NCI-H1694 treated with DMSO at 0.1 percent for 48 hours (cell line): ENCODE data around the gene IL23R.

Experiments
- DNase-seq: peaks from one replicate; lab custom pipeline; 2025; lab: John Stamatoyannopoulos, UW

IL23R gene

DNA sequence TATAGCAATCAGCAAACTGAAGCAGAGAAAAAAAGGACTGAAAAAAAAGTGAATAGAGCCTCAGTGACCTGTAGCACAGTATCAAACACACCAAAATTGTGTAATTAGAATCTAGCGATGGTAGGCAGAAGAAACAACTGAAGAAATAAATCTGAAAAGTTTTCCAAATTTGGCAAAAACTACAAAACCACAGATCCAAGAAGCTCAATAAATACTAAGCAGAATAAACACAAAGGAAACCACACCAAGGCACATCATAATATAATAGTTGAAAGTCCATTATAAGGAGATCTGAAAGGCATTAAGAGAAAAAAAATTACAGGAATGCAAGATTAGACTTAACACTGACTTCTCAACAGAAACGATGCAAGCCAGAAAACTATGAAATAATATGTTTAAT lies 134.3 kb downstream of the IL23R start:
- no peak for DNase-seq

DNA sequence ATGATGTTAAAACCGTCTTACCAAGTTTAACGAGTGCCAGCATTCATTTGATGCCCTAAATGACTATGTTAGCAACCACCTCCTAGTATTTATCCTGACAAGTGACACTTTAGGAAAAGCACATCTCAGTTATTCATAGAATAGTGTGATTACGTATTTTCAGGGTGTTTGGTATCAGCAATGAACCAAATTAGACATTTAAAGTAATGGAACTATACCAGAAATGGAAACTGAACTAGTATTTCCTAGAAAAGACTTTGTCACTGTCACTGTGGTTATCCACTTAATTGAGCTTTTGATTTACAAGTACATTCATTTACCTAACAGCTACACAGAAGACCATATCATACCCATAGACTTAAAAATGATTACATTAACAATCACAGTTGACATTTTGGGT lies 137.8 kb downstream of the IL23R start:
- no peak for DNase-seq

DNA sequence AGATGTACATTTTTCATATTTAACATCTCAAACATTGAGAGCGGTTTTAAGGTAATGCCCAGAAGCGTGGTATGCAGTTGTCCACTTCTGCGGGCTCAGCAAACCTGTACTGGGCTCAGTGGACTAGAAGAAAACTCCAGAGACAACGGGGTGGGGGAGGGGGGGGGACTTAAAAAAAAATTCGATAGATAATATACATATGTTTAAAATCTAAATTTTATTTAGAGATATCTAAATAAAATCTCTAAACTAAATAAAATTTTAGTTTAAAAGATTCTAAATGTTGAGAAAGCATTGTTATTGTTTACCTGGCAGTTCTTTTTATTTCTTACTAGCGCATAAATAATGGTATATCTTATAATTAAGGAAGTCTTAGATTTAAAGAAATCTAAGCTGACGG lies 140.3 kb downstream of the IL23R start:
- no peak for DNase-seq

DNA sequence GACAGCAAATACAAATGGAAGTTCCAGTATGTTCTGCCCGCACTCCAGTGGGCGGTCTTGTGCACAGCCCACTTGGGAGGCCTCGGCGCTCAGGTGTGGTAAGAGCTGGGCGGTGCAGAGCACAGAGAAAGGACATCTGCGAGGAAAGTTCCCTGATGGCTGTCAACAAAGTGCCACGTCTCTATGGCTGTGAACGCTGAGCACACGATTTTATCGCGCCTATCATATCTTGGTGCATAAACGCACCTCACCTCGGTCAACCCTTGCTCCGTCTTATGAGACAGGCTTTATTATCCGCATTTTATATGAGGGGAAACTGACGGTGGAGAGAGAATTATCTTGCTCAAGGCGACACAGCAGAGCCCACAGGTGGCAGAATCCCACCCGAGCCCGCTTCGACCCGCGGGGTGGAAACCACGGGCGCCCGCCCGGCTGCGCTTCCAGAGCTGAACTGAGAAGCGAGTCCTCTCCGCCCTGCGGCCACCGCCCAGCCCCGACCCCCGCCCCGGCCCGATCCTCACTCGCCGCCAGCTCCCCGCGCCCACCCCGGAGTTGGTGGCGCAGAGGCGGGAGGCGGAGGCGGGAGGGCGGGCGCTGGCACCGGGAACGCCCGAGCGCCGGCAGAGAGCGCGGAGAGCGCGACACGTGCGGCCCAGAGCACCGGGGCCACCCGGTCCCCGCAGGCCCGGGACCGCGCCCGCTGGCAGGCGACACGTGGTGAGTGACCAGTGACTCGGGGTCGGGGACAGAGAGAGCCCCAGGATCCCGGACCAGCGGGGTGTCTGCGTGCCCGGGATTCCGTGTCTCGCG lies 141.2 kb downstream of the IL23R start, which contains the start of gene IL12RB2:
Gene IL12RB2 (plus strand): TSS at position 623 of the 810 bp plus-strand sequence. CDS start 12,496 bp downstream, outside the sequence.
- peak; percentile 6 for DNase-seq

- DNase-seq: no peak
Measured at GRCh38 chr1:67308136-67308535, 141.9 kb downstream of the IL23R start.
